AG09309 (cell line): Measurements from ENCODE around the gene PALM3.

Experiments
- DNase-seq: peaks from one replicate; pipeline ENCODE4 v3.0.0-alpha.2; 2010; ENCODE audit warnings: low read depth
- H3K4me3 ChIP-seq: 2 replicates; pipeline ENCODE4 v1.5.1; 2011; ENCODE audit warnings: mild to moderate bottlenecking, low read depth, low read length, moderate library complexity; ENCODE audit not compliant: control insufficient read depth
- TF ChIP-seq, protein P1 (sequence below): IDR thresholded peaks from 2 replicates; pipeline ENCODE4 v1.5.1; 2011; ENCODE audit warnings: mild to moderate bottlenecking, low read depth, low read length, inconsistent platforms; ENCODE audit not compliant: insufficient read depth, control insufficient read depth; ENCODE audit errors: missing control alignments

PALM3 gene

DNA sequence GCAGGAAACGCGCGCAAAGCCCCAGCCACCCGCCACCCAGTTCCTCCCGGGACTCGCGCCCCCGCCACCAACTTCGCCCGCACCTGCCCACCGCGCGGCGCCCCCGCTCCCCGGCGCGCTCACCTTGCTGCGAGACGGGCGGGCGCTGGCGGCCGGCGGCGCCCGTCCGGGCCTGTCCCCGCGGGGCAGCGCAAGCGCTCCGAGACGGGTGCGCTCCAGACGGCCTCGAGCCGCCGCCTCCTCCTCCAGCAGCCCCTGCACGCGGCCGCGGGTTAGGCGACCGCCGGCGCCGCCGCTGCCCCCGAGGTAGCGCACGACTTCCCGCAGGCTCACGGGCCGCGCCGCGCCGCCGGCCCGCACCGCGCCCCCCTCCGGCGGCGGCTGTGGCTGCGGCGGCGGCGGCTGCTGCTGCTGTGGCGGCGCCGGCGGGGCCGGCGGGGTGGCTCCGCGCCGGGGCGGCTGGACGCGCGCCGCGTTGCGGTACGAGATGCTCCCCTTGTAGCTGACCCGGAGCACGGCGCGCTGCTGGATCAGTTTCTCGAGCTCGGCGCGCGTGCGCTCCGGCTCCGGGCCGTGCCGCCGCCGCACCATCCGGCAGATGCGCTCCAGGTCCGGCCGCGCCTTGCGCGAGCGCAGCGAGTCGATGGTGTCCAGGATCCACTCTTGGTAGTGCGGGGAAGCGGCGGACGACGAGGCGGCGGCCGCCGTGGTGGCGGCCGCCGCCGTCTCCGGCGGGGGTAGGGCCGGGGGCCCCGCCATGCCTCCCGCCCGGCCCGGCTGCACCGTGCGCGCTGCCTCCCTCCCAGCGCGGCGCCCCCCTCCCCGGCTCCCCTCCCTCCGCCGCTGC, 28.0 kb upstream of the PALM3 start:
- H3K4me3 ChIP-seq = peak overlapping the region; percentile 78
- TF ChIP-seq, protein P1, sequence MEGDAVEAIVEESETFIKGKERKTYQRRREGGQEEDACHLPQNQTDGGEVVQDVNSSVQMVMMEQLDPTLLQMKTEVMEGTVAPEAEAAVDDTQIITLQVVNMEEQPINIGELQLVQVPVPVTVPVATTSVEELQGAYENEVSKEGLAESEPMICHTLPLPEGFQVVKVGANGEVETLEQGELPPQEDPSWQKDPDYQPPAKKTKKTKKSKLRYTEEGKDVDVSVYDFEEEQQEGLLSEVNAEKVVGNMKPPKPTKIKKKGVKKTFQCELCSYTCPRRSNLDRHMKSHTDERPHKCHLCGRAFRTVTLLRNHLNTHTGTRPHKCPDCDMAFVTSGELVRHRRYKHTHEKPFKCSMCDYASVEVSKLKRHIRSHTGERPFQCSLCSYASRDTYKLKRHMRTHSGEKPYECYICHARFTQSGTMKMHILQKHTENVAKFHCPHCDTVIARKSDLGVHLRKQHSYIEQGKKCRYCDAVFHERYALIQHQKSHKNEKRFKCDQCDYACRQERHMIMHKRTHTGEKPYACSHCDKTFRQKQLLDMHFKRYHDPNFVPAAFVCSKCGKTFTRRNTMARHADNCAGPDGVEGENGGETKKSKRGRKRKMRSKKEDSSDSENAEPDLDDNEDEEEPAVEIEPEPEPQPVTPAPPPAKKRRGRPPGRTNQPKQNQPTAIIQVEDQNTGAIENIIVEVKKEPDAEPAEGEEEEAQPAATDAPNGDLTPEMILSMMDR = no peak
- DNase-seq = no peak

DNA sequence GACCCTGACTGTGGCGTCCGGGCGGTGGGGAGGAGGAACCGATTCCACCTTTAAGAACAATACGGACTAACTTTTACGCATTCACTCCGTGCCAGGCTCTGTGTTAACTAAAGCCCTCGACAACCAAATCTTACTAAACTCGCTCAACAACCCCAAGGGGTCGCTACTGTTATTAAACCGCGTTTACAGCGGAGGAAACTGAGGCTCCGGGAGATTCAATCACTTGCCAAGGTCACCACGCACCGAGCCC, 27.5 kb upstream of the PALM3 start:
- TF ChIP-seq, protein P1 = peak; percentile 9
- DNase-seq = no peak
- peak overlapping the region; percentile 34 for H3K4me3 ChIP-seq

DNA sequence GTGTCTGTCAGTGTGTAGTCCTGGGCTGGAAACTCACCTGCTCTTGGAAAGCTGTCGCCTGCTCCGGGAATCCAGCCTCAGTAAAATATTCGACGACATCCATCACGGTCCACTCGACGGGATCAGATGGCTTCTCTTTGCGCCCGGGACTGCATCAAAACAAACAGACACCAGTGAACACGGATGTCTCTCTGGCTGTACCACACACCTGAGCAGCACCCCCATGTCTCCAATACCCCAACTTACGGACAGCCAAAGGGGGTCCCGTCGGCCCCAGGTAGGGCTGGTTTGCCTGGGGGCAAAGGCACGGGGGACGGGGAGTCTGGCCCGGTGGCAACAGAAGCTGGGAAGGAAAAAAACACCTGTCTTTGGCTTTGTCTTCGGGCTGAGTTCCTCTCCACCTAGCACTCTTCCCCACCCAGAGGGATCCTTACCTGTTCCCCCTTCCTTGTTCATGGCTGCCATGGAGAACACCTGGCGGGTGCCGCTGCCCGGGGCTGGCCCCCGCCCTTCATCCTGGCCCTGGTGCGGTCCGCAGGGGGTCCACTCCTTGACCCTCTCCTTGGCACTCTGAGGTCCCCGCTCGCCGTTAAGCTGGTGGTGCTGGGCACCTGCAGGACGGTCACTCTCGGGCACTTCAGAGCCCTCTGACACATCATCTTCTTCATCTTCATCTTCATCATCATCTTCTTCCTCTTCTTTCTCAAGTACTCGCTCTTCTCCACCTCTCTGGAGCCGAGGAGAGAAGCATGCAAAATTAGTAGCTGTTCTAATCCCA, 26.9 kb upstream of the PALM3 start:
- DNase-seq = no peak
- TF ChIP-seq, protein P1 = no peak
- H3K4me3 ChIP-seq = peak overlapping the region; percentile 34

DNA sequence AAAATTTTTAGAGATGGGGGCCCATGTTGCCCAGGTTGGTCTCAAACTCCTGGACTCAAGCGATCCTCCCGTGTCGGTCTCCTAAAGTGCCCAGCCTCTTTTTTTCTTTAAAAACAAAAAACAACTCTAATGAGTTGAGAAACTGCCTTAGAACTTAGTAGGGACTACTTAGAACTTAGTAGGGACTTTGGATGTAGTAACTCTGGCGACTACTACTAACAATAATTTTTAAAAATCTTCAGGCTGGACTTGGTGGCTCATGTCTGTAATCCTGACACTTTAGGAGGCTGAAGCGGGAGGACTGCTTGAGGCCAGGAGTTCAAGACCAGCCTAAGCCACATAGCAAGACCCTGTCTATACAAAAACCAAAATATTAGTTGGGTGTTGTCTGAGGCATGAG, 24.2 kb upstream of the PALM3 start:
- TF ChIP-seq, protein P1 = no peak
- no peak for DNase-seq
- no peak overlapping the region for H3K4me3 ChIP-seq

DNA sequence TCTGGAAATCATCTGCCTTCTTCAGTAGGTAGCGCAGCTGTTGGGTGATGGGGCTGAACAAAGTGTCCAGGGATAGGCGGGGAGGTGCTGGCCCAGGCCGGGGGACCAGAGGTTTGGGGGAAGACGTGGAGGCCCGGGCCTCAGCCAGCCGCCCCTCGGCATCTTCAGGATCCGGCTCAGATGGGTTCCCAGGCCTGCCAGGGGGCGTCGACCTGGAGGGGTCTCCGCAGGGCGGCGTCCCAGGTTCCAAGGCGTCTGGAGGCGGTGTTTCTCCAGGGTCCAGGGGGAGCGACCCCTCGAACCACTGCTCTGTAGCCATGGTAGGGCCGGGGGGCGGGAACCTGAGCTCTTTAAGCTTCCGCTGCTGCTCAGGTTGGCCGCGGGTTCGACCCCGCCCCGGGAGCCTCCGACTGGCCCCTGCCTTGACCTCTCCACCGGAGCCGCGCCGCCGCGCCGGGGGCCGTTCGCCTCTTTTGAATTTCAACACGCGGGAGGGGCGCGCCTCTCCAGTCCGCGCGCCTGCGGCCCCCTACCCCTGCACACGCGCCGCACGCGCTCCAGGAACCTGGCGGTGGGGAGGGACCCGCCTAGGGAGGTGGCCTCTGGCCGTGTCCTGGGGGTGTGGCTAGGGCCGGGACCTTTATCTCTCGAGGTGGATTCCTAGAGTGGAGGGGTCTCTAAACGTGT, 23.6 kb upstream of the PALM3 start, which contains the start of gene C19orf67:
C19orf67 (minus strand) TSS at position 475 of the 687 bp plus-strand sequence; CDS start at position 319, 156 bp downstream.
- DNase-seq = no peak
- TF ChIP-seq, protein P1 = no peak
- H3K4me3 ChIP-seq = no peak within 1 kb of the TSS

DNA sequence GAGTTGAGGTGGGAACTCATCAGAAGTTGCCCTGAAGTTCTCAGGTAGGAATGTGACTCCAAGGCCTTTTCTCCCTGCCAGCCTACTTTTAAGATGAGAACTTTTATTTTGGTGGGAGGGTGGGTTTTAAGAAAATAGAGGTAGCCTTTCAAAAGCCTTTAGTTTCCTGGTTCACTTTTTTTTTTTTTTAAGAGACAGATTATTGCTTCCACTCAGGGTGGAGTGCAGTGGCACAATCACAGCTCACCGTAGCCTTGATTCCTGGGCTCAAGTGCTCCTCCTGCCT, 20.7 kb upstream of the PALM3 start:
- no peak overlapping the region; the same call in 1 of the 2 replicates for H3K4me3 ChIP-seq
- TF ChIP-seq, protein P1 = no peak
- no peak for DNase-seq
